T-helper 2 cell (primary cell): Measurements from ENCODE around the gene SLC2A1.
A peak's percentile ranks its signal among the peaks of the same experiment; 100 is the strongest.

Source experiments
- DNase-seq, 5 experiments: peaks; one replicate each; pipeline versions ENCODE4 v3.0.0 to v3.0.0-alpha.2; 2012 to 2022
- total RNA-seq, 2 donors: gene quantifications; one replicate each; lab custom pipeline; 2026; lab: John Stamatoyannopoulos, UW

SLC2A1 gene
- 109 to 144 reads per million in 2 donors for total RNA-seq

DNA sequence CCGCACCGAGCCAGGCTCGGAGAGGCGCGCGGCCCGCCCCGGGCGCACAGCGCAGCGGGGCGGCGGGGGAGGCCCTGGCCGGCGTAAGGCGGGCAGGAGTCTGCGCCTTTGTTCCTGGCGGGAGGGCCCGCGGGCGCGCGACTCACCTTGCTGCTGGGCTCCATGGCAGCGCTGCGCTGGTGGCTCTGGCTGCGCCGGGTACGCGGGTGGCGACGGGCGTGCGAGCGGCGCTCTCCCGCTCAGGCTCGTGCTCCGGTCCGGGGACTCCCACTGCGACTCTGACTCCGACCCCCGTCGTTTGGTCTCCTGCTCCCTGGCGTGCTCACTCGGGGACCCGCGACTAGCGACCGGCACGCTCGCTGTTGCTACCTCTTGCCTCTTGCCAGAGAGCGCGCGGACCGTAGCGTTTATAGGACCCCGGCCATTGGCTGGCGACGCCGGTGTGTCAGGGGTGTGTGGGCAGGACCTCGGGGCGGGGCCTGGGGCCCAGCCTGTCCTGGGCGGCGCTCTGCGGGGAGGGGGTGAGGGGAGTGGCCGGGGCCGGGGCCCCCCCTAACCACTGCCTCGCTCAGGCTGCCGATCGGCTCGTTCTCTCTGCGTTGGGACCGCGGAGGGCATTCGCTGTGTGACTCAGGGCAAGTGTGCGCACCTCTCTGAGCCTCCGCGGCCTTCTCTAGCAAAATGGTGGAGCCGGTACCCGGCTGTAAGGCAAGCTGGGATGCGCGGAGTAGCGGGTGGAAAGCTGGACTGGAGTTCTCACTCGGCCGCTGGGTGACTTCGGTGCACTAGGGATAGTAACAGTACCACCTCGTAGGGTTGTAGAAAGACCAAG, at the start of gene SLC2A1:
Gene SLC2A1, minus strand, starts transcription at position 381 of the 832 bp plus-strand sequence. Its CDS starts 217 bp downstream, at position 164.
- peak; percentile 91 to 97 (median 94) for DNase-seq

DNA sequence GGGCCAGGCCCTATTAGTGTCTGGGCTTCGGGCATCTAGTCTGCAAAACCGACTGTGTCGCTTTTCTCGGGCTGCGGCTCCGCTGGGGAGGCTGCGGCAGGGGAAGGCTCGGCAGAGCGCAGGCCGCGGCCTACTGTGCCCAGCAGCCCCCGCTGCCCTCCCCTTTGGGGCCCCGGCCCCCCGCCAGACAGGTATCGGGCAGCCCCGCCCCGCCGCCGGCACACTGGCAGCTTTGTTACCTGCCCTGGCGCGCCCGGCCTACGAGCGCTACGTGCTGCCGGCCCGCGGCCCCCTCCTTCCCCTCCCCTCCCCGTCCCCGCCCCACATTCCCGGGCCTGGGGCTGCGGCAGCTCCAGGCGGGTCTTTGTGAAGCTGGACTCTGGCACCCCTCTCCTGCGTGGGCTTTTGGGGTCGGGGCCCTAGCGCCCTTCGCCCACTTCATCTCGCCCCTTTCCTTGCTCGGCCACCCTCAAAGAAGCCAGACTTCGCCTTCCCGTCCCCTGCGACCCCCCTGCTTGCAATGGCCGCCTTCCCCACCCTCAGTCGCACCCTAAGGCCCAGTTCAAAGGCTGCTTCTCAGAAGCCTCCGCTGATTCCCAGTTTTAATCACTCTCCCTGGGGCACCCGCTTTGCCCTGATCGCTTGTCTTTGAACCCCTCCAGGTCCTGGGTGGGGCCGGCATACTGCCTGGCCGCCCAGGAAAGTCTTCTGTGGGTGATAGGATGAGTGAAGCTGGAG, 48.9 kb upstream of the SLC2A1 start:
- DNase-seq: no peak

DNA sequence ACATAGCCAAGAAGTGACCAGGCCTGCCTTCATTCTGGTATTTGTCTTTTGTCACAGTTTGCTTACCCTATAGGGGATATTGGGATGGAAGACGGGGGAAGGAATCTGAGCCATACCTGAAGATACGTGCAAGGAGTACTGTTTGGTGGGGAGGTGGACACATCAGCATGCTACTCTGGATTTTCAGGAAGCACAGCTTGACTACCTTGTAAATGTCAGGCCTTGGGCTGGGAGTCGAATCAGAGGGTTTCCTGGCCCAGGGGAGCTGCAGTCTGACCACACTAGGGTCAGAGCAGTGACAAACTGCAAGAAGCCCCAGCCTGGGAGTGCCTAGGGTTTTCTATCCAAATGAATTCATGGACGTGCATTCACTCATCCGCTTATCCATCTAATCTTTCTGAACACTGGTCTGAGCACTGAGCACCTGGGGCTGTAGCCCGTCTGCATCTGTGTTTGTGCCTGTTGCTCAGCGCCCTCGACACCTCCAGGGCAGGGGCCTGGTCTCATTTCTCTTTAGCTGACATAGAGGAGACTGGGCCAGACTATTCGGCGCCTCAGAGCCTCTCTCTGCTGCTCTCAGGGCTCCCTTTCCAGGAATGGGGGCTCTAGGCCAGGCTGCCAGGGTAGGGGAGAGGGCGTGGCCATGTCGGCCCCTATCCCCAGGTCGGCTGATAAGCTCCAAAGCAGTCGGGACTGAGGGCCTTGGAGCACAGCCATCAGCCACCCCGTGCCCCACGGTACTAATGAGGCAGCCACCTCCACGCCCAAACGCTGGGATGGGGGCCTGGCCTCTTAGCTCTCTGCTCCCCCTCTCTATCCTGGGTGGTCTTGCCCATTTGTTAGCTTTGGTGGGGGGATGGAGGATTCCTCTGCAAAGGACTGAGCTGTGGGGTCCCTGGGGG, 47.0 kb upstream of the SLC2A1 start:
- no peak for DNase-seq

DNA sequence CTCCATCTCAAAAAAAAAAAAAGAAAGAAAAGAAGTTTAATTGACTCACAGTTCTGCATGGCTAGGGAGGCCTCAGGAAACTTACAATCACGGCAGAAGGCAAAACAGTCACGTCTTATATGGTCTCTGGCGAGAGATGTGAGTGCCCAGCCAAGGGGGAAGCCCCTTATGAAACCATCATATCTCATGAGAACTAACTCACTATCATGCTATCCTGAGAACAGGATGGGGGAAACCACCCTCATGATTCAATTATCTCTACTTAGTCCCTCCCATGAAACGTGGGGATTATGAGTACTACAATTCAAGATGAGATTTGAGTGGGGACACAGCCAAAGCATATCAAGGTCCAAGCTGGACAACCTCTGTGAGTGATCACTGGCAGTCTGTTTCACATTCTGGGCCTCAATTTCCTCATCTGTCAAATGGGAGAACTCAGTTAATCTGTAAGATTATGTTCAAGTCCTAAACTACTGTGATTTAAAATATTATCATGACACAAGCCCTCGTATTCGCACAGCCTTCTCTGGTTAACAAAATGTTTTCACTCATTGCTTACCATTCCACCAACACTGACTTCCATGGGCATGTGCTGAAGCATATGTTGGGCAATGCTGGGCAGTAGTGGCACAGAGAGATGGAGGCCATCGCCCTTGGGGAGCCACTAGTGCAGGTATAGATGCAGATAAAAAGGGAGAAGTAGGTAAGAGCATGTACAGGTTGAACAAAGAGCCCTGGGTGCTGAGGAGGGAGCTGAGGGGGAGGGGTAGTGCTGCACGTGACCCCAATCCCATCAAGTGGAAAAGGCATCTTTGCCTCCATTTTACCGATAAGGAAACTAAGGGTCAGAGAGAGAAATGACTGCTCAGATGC, 46.2 kb upstream of the SLC2A1 start:
- DNase-seq: no peak

DNA sequence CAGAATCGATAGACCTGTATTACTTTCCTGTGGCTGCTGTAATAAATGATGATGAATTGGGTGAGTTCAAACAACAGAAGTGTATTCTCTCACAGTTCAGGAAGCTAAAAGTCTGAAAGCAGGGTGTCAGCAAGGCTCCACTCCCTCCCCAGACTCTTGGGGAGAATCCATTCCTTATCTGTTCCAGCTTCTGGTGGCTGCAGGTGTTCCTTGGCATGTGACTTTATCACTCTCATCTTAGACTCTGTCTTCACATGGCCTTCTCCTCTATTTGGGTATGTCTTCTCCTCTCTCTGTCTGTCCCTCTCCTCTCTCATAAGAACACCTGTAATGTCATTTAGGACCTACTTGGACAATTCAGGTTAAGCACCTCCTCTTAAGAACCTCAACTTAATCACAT, 44.1 kb upstream of the SLC2A1 start:
- DNase-seq: no peak

DNA sequence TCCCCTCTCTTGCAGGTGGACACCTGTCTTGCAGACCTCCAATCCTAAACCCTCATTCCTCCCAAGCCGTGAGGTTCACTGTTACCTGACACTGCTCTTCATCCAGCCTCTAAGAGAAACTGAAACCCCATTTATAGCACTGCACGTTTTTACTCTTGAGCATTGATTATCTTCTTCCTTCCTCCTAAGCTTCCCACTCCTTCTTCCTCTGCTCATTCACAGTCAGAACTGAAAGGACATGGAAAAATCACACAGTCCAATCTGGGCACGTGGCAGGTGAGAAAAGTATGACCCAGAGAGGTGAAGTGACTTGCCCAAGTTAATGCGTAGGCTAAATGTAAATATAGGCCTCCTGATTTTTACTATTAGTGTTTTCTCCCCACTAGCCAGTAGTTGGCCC, 43.4 kb upstream of the SLC2A1 start:
- no peak for DNase-seq

DNA sequence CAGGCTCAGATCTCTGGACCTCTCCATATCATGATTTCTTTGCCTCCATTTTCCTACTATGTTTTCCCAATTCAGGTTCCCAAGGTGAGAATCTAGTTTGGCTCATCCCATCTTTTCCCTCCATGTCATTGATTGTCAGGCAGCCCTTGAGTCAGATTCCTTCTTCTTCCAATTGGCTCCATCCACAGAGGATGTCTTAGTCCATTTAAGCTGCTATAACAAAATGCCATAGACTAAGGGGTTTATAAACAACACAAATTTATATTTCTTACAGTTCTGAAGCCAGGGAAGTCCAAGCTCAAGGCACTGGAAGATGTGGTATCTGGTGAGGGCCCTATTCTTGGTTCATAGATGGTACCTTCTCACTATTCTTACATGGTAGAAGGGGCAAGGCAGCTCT, 42.8 kb upstream of the SLC2A1 start:
- DNase-seq: no peak

DNA sequence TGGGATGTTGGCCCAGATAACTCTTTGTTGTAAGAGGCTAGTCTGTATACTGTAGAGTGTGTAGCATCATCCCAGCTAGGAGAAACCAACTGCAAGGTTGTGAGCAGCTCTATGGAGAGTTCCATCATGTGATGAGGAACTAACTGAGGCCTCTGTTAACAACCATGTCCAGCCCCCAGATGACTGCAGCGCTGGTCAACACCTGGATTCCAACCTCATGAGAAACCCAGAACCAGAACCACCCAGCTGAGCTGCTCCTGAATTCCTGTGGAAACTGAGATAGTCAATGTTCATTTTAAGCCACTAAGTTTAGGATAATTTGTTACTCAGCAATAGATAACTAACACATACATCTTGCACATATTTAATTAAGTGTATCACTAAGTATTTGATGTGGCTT, 41.6 kb upstream of the SLC2A1 start:
- DNase-seq: no peak

DNA sequence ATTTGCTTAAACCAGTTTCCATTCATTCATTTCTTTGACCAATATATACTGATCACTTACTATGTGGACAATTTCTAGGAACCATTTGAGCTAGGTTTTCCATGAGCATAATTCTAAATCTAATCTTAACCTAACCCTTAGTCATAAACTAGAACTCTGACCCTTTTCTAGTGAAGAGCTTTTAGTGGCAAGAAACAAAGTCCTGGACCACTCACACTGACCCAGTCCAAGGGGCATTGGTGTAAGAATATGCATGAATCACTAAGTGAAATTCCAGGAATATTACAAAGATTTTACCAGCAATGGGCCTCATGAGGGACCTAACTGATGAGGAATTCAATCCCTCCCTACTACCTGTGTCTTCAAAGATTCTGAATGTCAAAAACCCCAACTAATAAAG, 40.6 kb upstream of the SLC2A1 start:
- DNase-seq: no peak

DNA sequence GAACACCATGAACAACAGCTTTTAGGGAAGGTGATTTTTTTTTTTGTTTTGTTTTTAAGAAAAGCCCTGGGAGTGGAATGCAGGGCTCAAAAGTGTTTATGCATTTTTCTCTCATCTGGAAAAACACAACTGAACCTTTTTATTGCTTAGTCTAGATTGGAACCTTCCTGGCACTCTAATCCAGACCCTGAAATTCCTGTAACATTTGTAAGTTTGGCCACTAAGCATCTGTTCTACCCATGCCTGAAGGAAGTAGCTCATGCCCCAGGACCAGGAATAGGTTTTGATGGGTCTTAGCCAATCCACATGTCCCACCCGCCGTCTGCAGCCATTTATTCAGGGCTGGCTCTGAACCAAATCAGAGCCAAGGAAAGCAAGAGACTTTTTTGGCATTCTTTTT, 39.7 kb upstream of the SLC2A1 start:
- no peak for DNase-seq

DNA sequence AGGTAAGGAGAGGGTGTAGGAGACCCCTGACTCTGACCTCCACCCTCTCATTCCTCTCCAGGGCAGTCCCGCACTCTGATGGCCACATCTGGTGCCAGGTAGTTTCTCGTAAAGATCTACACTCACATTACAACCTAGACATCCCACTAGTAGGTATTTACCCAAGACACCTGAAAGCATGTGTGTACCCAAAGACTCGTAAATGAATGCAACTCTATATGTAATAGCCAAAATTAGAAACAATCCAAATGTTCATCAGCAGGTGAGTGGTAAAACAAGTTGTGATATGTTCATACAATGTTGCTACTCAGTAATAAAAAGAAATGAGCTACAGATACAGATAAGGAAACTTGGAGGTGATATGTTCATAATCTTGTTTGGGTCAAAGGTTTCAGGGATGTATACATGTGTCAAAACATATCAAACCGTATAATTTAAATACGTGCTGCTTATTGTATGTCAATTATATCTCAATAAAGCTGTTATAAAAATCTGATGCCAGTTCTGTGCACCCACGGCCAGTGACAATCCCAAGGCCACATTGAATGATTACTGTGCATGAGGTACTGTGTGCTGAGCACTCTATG, 37.8 kb upstream of the SLC2A1 start:
- DNase-seq: no peak

DNA sequence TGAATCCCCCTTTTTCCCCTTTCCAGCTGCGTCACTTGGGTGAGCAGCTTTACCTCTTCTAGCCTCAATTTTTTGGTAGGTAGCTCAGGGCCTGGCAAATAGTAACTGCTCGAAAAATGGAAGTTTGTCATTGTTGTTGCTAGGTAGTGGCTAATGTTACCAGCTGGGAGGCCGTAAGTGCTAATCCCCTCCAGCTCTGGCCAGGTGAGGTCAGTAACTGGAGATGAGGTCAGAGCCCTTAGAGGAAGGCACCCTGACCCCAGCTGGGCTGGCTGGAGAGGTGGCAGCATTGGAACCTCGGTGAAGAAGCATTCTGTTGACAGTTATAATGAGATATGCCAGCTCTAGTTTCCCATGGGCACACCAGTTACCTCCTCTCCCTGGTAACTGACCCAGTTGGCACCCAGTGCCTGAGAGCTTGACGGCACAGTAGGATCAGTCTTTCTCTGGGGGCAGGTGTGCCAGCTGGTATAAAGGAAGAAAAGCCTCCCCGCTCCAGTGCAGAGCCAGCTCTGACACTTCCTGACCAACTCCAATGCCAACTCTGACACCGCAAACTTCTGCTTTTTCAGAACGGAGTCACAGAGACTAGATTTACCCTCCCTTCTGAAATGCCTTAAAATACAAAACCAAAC, 35.0 kb upstream of the SLC2A1 start:
- no peak for DNase-seq

DNA sequence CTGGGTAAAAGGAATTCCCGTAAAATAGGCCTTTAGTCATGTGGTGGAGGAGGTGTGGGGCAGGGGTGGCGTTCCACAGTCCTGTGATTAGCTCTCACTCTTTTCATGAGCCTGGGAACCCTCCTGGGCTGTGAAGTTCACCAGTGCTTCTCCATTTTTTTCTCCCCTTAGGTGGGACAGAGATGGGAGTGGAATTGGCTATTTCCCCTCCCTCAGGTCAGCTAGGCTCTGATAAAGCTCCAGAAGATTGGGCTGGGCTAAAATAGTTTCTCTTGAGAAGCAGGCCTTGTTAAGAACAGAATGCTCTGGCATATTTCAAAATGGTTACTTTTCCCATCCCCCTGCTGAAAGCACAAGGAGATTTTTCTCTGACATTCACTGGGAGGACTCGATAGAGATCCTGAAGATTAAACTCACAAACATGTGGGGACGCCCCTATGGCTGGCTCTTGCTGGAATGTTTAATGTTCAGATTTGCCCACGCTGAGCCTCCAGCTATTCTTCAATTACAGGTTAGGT, 33.4 kb upstream of the SLC2A1 start:
- no peak for DNase-seq

DNA sequence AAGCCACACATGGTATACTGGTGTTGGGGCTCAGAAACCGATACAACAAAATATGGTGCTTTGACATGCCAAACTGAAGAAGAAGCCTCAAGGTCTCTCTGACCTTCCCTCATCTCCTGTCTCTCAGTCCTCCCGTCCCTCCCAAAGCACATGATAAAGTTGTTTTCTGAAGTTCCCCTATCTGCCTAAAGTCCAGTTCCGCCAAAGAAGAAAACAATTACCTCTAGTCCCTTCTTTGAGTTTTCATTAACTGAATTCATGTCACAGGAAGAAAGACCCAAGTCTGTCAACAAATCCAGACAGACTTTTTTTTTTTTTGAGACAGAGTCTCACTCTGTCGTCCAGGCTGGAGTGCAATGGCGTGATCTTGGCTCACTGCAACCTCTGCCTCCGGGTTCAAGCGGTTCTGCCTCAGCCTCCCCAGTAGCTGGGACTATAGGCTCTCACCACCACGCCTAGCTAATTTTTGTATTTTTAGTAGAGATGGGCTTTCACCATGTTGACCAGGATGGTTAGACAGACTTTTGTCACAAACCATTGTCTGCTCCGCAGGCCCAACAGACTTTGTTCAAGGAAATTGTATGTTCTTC, 32.2 kb upstream of the SLC2A1 start:
- DNase-seq: no peak

DNA sequence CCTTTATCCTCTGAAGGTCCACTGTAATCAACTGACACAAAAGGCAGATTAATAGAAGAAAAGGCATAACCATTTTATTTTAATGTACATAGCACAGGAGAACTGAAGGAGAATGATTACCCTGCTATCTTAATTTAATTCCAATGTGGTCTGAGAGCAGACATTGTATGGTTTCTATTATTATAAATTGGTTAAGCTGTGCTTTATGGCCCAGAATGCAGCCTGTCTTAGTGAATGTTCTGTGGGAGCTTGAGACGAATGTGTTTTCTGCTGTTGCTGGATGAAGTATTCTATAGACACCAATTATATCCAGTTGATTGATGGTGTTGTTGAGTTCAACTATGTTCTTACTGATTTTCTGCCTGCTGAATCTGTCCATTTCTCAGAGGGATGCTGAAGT, 25.0 kb upstream of the SLC2A1 start:
- DNase-seq: no peak

DNA sequence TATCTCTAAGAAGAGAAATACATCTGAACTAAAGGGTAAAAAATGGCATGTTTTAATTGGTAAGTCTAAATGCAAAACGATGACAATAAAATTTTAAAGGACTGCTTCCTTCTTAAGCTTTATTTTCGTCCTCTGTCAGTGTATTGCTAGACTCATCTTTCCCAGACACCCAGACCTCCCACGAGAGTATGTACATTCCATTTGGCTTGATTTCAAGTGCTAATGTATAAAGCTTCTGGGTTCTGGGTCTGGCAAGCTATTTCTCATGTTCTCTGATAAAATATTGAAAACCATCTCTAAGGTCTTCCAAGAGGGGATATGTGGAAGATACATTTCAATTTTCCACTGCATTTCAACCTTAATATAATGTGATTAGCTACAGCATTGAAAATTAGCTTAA, 24.6 kb upstream of the SLC2A1 start:
- DNase-seq: no peak

DNA sequence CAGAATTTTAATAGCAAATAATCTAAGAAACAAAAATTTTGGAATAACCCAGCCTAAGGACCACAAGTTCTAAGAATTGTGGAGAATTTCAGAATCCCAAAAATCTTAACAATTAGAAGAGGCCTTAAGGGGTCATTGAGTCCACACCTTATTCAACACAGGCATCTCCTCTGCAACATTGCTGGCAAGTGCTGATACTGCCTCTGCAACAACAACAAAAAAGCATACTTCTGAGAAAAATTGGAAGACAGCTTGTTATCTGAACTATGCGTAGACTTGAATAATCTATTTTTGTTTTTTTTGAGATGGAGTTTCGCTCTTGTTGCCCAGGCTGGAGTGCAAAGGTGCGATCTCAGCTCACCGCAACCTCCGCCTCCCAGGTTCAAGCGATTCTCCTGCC, 24.0 kb upstream of the SLC2A1 start:
- no peak for DNase-seq

DNA sequence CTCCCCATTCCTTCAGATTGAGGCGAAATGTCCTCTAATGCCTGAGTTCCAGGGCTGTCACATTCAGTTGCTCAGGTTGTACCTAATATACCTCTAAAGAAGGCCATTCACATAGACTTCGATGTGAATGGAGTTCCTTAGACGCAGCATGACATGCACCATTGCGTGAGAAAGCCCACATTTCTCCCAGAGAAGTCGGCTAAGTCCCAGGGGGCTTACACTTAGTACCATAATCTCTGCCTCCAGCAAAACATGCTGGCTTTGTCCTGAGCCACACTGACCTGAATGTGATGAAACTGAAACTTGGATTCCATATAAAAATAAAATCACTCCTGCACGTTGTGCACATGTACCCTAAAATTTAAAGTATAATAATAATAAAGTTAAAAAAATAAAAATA, 23.2 kb upstream of the SLC2A1 start:
- no peak for DNase-seq

DNA sequence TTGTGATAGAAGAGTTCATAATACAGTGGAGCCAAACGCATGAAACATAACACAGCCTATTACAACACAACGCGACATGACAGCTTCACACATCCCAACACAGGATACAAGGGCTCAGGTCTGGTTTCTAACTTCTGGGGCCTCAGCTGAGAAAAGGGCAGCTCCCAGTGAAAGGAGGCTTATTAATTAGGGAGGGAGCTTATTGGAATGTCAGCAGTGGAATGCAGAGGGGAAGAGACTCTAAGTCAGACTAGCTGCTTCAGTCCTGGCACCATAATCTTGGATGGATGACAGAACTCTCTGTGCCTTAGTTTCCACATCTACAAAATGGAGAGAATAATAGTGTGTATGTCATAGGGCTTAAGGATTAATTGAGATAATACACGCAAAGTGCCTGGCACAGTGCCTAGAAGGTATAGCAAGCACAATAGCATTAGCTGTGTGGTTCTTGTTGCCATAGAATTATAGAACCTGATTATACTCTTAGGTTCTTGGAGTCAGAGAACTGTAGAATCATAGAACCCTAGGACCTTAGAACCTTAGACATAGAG, 22.7 kb upstream of the SLC2A1 start:
- DNase-seq: no peak
